GM21619 (cell line): ENCODE data around the gene PSMA6.
"Not testable (repeated sequence)": the region's sequence is repeated elsewhere in the genome, so short reads cannot be mapped to it uniquely, and the experiment has no call there.

ENCODE experiments used
- ATAC-seq: cut with Tn5 transposase; IDR thresholded peaks from one replicate; pipeline ENCODE4 v1.9.1; 2021; ENCODE audit not compliant: unreplicated experiment

The PSMA6 gene

DNA sequence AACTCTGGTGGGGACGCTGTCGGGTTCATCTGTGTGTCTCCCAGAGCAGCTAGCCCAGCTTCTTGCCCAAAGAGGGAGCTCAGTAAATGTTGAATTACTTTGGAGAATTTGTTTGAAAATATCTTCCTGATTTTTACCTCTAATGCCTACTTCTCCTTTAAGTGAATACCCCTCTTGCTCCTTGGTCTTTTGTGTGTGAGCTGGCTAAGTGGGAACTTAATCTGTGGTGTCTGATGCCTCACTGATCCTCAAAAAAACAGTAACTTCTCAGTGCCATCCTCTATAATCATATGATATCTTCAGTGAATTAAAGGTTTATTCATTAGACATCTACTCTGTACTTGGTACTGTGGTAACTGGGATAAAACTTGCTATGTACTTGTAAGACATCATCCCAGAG lies 7.7 kb upstream of the PSMA6 start:
- ATAC-seq, result no peak

DNA sequence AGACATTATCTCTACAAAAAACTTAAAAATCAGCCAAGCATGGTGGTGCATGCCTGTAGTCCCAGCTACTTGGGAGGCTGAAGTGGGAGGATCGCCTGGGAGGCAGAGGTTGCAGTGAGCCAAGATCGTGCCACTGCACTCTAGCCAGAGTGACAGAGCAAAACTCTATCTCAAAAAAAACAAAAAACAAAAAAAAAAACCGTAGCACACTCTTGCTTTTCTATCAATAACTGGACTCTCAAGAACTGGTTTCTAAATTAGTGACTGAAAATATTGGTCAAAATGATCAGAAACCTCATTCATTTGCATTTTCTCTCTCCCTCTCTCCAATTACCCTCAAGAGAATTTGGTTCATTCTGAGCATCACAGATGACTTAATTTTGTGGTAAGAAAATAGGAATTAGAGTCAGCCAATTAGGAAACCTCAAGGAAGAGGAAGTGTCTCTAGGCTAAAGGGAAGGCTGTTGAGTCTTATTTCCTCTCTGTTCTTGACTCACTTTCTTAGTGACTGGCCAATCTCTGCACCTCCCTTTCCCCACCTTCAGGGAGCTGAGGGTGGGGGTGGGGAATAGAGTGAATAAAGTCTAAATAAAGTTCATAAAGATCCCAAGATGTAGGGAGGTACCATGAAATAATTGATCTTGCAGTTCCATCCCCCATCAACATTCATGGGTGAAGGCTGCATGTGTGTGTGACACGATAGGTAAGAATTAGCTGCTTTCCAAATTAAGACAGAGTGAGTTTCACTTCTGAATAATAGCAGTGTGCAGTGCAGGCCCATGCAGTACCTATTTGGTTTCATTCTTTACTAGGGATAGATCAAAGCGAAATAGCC lies 6.8 kb upstream of the PSMA6 start:
- ATAC-seq, result peak; percentile 69

DNA sequence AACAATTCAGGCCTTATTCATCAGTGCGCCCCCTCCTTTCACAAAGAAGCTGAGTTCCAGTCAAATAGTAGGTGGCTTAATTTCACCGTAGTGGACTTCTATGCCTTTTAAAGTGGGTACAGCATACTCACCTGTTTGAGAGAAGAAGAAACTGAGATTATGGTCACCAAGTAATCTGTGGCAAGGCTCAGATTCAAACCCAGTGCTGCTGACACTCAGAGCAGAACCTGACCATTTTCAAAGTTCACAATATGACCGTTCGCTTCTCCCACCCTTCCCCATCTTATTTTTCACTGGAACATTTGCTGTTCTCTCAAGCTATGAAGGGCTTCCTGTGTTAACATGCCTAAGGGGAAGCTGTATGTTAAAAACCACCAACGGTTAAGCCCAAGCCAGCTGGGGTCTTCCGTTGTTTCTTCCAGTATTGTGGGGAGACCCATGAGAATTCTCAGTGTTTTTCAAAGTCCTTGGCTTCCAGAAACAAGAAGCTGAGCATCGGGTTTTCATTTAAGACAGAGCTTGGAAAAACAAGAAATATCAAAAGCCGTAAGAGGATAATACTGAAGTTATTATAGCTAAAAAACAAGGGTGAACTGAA lies 6.1 kb upstream of the PSMA6 start:
- ATAC-seq, result no peak

DNA sequence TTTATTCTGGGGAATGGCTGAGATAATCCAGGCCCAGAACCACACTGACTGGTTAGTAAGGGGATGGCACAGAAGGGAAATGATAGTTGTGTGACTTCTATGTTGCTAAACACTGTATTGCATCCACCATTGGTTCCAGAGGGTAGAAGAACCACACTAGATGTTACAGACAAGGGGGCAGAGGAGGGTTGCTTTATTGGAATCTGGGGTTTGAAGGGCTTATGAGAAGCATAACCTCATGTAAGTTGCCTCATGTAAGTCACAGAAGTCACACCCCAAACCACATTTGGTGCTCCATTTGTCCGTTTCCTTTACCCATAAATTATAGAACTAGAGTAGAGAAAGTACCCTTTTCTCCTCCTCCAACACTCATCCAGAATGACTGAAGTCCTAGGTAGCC lies 5.5 kb upstream of the PSMA6 start:
- no peak for ATAC-seq

DNA sequence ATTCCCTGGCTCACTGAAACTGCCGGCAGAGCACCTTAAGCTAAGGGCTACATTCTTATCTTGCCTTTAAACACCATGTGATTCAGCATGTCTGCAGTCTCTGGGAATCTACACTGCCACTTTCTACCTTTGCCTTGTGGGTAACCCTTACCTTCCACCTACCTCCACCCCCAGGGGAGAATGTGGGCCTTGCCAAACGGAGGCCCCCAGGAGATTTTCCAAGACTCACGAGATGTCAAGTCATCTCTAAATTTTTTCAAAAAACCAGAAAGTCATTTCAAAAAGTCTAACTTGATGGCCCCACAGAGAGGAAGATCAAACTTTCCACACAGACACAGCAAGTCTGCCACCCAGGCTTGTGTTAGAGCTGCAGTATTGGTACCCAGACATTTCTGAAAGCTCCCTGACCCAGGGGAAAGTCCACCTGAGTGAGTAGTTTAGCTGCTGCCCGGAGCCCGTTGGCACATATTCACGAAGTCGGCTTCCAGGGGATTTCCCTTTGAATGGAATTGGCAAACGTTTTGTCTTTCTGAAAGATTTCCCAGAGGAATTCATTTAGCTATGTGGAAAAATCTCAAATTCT lies 4.7 kb upstream of the PSMA6 start:
- no peak for ATAC-seq

DNA sequence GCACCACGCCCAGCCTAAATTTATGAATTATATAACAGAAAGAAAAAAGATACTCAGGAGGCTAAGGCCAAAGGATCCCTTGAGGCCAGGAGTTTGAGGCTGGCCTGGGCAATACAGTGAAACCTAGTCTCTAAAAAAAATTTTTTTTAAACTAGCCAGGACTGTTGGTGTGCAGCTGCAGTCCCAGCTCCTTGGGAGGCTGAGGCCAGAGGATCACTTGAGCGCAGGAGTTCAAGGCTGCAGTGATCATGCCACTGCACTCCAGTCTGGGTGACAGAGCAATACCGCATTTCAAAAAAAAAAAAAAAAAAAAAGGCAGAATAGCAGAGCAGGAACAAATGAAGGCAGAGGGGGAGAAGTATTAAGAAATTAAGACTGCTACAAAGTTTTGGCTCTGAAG lies 2.6 kb upstream of the PSMA6 start:
- no peak for ATAC-seq

DNA sequence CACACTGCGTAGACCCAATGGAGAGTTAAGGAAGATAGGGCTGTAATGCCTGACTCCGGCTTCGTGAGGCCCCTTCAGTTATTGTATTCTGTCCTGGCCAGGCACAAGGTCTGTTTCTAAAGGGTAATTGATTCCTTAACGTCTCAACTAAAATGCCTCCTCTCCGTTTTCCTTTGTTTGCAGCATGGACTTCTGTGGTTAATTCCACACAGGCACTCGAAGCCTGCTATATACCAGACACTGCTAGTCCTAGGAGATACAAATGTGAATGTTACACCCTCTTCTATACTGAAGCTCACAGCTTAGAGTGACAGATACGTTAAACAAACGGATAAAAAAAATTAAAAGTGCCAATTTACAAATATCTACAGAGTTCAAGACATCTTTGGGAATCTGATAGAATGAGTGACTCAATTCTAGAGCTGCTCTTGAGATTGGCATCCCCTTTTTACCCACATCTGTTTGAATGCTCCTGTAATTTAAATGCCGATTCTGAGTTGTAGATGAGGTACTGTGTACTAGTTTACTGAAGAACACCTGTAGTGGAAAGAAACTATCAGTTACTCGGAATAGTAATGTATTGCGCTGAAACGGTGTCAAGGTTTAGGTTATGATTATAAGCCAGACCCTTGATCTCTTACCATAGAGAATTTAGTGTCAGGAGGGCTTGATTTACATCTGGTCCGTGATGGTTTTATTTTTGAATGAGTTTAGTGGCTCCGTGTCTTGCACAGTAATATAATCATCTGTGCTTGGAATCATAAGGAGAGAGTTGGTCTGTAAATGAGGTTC lies 784 bp downstream of the PSMA6 start:
- no peak for ATAC-seq

DNA sequence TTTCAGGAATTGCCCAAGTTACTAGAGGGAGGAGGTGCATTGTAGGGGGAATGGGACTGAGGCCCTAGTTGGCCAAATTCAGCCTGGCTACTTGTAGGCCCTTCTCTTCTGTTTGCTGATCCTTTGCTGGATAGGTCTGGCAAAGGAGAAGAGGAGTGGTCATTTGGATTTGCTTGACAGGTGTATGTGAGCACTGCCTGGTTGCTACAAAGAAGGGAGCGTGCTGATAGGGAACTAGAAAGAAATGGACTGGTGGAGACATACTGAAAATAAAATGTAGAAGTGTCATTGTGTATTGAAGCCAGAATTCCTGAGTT lies 3.6 kb downstream of the PSMA6 start:
- ATAC-seq, result no peak

DNA sequence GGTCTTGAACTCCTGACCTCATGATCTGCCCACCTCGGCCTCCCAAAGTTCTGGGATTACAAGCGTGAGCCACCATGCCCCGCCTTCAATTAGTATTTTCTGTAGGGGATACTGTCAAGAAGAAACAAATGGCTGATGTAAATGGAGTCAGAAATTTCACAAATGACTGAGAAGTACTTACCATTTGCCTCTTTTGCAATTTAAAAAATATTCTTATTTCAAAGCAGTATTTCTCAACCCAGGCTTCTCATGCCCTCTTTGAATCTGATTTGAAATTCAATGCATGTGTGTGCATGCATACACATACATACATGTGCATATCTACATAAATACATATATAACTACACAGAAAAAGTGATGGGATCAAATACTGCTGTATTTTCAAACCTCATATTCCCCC lies 4.4 kb downstream of the PSMA6 start:
- no peak for ATAC-seq

DNA sequence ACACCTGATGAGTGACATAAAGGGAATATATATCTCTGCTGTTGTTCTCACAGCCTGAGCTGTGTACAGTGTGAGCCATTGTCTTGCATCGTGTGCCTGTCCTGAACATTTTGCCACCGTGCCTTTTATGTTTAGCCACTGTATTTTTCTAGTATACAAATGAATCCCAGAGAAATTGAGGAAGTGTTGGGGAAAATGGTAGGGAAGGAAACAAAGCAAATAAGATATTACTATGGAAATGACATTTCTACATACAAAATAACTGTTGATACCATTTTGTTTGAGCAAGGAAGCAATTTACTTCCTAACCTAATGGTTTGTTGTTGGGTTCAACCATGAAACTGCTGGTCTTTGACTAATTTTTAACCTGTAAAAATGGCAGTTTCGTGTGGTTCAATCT lies 5.5 kb downstream of the PSMA6 start:
- ATAC-seq, result no peak

DNA sequence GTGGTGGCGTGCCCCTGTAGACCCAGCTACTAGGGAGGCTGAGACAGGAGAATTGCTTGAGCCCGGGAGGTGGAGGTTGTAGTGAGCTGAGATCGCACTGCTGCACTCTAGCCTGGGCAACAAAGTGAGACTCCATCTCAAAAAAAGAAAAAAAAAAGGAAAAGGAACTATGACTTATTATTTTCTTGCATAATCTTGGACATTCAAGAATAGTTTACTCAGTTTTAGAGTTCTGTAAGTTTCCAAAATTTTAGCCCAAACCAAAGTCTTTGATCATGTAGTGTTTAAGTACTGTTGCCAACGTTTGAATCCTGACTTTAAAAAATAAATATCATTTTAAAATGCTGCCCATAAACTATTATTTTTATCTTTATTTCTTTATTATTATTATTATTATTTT lies 6.2 kb downstream of the PSMA6 start:
- no peak for ATAC-seq

DNA sequence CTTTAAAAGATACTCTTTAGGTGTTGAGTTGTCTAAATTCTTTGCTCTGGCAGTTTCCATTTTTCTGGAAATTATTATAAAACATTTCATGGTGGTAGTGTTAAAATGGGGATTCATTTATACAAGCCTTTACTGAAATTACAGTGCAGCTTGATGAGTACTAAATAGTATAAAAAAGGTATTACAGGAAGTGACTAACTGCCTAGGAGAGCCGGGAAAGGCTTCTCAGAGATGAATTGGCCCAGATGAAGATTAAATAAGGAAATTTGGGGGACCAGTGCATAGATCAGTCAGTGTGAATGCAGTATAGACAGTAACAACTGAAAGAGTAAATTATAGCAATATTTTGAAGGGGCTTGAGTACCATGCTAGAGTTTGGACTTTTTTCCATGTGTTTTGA lies 7.5 kb downstream of the PSMA6 start:
- no peak for ATAC-seq

DNA sequence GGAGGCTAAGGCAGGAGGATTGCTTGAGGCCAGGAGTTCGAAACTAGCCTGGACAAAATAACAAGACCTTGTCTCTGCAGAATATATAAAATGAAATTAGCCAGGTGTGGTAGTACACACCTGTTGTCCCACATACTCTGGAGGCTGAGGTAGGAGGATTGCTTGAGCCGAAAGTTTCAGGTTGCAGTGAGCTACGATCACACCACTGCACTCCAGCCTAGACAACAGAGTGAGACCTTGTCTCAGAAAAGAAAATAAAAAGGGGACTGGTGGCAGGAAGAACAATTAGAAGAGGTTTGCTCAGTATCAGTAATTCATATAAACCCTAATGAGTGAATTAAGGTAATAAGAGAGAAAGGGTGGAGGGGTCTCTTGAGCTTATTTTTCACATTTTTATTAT lies 8.0 kb downstream of the PSMA6 start:
- no peak for ATAC-seq

DNA sequence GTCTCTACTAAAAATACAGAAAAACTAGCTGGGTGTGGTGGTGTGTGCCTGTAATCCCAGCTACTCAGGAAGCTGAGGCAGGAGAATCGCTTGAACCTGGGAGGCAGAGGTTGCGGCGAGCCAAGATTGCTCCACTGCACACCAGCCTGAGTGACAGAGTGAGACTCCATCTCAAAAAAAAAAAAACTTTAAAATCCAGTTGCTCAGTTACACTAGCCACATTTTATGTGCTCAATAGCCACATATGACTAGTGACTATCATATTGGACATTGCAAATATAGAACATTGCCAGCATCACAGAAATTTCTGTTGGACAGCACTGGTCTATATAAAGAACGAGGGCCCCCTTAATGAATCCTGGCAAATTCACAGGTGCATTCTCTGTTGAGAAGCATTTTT lies 9.2 kb downstream of the PSMA6 start:
- not testable (repeated sequence) for ATAC-seq

DNA sequence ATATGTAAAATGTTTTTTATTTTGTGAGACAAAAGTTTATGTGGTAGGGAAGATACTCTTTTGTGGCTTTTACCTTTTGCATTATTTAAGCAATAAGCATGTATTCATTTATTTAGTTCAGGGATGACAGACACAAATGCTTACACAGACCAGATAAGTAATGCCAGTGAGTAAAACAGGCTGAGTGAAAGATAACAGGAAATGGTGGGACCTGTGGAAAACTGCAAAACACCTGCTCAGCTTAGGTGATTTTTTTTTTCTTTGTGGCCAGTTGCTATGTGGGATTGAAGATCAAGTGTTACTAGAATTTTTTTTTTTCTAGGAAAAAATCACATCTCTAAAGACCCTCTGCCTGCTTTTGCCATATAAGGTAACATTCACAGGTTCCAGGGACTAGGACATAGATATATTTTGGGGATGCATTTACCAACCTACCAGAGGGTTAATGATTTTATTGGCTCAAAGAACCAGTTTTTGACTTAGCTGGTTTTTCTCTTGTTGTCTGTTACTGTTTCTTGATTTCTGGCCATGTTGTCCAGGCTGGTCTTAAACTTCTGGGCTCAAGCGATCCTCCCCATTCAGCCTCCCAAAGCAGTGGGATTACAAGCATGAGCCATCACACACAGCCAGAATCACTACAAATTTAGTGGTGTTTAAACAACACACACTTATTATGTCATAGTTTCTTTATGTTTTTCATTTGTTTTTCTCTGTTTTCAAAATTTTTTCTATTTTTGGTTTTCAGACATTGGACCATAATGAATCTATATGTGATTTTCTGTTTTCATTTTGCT lies 9.8 kb downstream of the PSMA6 start:
- no peak for ATAC-seq

DNA sequence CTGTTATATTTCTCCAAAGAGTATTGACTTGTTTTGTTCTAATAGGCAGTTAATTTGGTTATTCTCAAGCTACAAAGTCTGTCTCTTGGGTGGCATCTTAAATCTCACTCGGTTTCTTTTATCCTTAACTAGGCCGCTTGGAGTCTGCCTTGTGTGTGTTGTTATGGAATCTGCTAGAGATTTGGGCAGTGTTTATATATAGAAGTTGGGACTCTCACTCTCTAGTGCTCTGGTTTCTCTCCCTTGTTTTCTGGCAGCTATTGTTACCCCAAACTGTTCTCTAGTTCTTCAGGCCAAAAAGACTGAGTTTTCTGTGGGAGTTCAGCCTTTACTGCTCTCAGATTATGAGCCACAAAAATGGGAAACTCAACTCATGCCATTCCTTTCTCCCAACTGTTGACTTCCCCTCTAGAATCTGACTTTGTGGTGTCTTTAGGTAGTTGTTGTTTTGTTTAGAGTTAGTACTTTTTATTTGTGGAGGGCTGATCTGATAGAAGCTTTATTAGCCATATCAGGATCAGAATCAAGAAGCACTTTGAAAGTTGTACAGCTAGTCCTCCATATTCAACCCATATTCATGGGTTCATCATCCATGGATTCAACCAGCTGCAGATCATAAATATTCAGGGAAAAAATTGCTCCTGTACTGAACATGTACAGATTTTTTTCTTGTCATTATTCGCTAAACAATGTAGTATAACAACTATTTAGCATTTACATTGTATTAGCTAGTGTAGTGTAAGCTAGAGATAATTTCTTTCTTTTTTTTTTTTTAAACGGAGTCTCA lies 11.2 kb downstream of the PSMA6 start:
- no peak for ATAC-seq

DNA sequence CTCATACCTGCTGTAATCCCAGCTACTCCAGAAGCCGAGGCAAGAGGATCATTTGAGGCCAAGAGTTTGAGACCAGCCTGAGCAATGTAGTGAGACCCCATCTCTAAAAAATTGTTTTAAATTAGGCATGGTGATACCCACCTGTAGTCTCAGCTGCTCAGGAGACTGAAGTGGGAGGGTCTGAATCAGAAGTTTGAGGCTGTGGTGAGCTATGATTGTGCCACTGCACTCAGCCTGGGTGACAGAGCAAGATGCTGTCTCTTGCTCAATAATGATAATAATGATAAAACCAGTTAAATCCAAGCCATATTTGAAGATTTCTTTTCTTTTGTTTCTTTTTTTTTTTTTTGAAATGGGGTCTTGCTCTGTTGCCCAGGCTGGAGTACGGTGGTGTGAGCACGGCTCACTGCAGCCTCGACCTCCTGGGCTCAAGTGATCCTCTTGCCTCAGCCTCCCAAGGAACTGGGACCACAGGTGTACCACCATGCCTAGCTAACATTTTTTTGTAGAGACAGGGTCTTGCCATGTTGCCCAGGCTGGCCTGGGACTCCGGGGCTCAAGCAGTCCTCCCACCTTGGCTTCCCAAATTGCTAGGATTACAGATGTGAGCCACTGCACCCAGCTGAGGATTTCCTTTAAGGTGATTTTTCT lies 12.8 kb downstream of the PSMA6 start:
- no peak for ATAC-seq

DNA sequence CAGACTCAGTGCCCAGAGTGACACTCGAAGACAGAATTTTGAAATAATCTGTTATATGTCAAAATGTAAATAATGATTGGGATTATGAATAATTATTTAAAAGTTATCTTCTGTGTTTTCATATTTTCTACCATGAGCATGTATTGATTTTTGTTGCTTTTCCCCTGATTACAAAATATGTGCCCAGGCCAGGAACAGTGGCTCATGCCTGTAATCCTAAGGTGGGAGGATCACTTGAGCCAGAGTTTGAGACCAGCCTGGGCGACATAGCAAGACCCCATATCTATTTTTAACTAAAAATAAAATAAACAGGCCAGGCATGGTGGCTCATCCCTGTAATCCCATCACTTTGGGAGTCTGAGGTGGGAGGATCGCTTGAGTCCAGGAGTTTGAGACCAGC lies 13.5 kb downstream of the PSMA6 start:
- ATAC-seq, result no peak

DNA sequence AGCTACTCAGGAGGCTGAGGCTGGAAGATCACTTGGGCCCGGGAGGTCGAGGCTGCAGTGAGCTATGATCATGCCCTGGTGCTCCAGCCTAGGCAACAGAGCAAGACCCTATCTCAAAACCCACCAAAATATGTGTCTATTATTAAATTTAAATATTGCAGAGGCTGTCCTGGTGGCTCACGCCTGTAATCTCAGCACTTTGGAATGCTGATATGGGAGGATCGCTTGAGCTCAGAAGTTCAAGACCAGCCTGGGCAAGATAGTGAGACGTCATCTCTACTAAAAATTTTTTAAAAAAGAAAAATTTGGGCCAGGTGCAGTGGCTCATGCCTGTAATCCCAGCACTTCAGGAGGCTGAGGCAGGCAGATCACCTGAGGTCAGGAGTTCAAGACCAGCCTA lies 13.9 kb downstream of the PSMA6 start:
- no peak for ATAC-seq

DNA sequence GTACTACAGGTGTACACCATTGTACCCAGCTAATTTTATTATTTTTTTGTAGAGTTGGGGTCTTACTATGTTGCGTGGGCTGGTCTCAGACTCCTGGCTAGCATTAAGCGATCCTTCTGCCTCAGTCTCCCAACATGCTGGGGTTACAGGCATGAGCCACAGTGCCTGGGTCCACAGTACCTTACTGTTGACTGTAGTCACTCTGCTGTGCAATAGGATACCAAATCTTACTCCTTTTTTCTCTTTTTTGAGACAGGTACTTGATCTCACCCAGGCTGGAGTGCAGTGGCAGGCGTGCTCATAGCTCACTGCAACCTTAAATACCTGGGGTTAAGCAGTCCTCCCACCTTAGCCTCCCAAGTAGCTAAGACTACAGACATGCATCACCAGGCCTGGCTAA lies 25.6 kb downstream of the PSMA6 start:
- ATAC-seq, result no peak
